Upper lobe of left lung (tissue), 6 donors: ENCODE data around the gene C20orf204. TPM values are rescaled to one million over a fixed set of nuclear protein-coding genes. Genes with fewer than 3 reads are reported as not detected.

Experiments used
- ATAC-seq, 2 donors: fragments of 200-7000 bp; cut with Tn5 transposase; one replicate each; pipeline ENCODE4 v1.9.1; 2022; ENCODE audit warnings: mild to moderate bottlenecking in 2 of 2, moderate library complexity in 2 of 2; ENCODE audit not compliant: low FRiP score in 2 of 2
- DNase-seq, 2 donors: peaks; one replicate each; pipeline ENCODE4 v3.0.0-alpha.2; 2019 to 2020
- H3K27ac ChIP-seq, 4 donors: fragments of 200-600 bp; sonication (generic); one replicate each; pipeline ENCODE4 v1.5.1; 2016 to 2019
- H3K27me3 ChIP-seq, 4 donors: fragments of 200-600 bp; sonication (generic); one replicate each; pipeline ENCODE4 v1.5.1; 2017 to 2019
- H3K36me3 ChIP-seq, 4 donors: fragments of 200-600 bp; sonication (generic); one replicate each; pipeline ENCODE4 v1.5.1; 2016 to 2019
- H3K4me1 ChIP-seq, 4 donors: fragments of 200-600 bp; sonication (generic); one replicate each; pipeline ENCODE4 v1.5.1; 2018 to 2019
- H3K4me3 ChIP-seq, 4 donors: fragments of 200-600 bp; sonication (generic); one replicate each; pipeline ENCODE4 v1.5.1; 2017 to 2019; ENCODE audit warnings: mild to moderate bottlenecking in 2 of 4, moderate library complexity in 1 of 4
- H3K9me3 ChIP-seq, 4 donors: fragments of 200-600 bp; sonication (generic); one replicate each; pipeline ENCODE4 v1.5.1; 2018 to 2019
- CTCF ChIP-seq, 6 experiments: fragments of 450-650 bp in 4 of 6; fragments of 200-600 bp in 2 of 6; sonication (generic) in 2 of 6; IDR thresholded peaks; one replicate each; pipeline ENCODE4 v1.5.1; 2016 to 2019; ENCODE audit warnings: antibody characterized with exemption in 6 of 6
- EP300 ChIP-seq, 4 donors: sonication (generic); formaldehyde crosslinking; IDR thresholded peaks; one replicate each; pipeline ENCODE4 v1.5.1; 2017; ENCODE audit warnings: antibody characterized with exemption in 4 of 4, control low read depth in 2 of 4
- POLR2A ChIP-seq, 4 donors: fragments of 450-650 bp; IDR thresholded peaks; one replicate each; pipeline ENCODE4 v1.5.1; 2016 to 2017; ENCODE audit warnings: antibody characterized with exemption in 4 of 4, mild to moderate bottlenecking in 2 of 4
- POLR2AphosphoS5 ChIP-seq, 2 donors: sonication (generic); formaldehyde crosslinking; IDR thresholded peaks; one replicate each; pipeline ENCODE4 v1.5.1; 2017; ENCODE audit warnings: antibody characterized with exemption in 2 of 2
- WGBS, 2 donors: methylation state at CpG; one replicate each; pipeline ENCODE4 v1.1.5; 2017 to 2018; 5-methylcytosine and 5-hydroxymethylcytosine counted together
- total RNA-seq, 6 donors: library from RNA; depleted of rRNA in 4 of 6; stranded (reverse); fragments of >200 nt in 4 of 6; gene quantifications; one replicate each; pipeline versions ENCODE4 v1.1.0 to v1.2.1, GENCODE V29; 2016 to 2021
- donor health status: DM: no; HTN: no; CAD: no; lungs with moderate emphysema.
- donor health status: DM: no; HTN: yes; CAD: no; lungs with severe emphysema.

Gene C20orf204
- total RNA-seq, 6 donors from 2014 or later: 0.44 to 2.3 (median 1.7) TPM

- H3K9me3 ChIP-seq: no peaks in the 10 kb centered on the region
- peak overlapping the region; percentile 85 to 93 (median 90) for H3K27ac ChIP-seq
These were observed 20.1 kb downstream of the C20orf204 start for GRCh38 chr20:64055893-64056638.

GRCh38 chr20:64056639-64056888, 20.6 kb downstream of the C20orf204 start:
- TF ChIP-seq POLR2AphosphoS5 (IDR thresholded peaks at IDR 0.05): no peak
- TF ChIP-seq CTCF (IDR thresholded peaks at IDR 0.05): no peak
- no peak for TF ChIP-seq EP300 (IDR thresholded peaks at IDR 0.05)
- TF ChIP-seq POLR2A (IDR thresholded peaks at IDR 0.05): no peak
- DNase-seq (no peak), ATAC-seq (no peak)
- peak overlapping the region in 2 of 4 donors; percentile 11 to 34 for H3K4me3 ChIP-seq
- peak overlapping the region; percentile 85 to 93 (median 90) for H3K27ac ChIP-seq
- peaks cover 0 to 2% (median 0%) of the 10 kb centered on the region in 4 donors for H3K27me3 ChIP-seq
- H3K9me3 ChIP-seq: no peaks in the 10 kb centered on the region
- H3K36me3 ChIP-seq: no peaks in the 10 kb centered on the region
- peaks cover 35 to 65% (median 50%) of the 10 kb centered on the region in 4 donors for H3K4me1 ChIP-seq
- 48 to 52% methylated on average over 5 to 7 of the region's 7 CpGs for WGBS, 2 donors

More at GRCh38 chr20:64055893-64056638, 20.1 kb downstream of the C20orf204 start:
- Histone ChIP-seq H3K27me3 (peaks cover 0 to 6% (median 0%) of the 10 kb centered on the region in 4 donors), H3K4me3 (peak overlapping the region in 1 of 4 donors; percentile 11), H3K4me1 (peaks cover 35 to 65% (median 51%) of the 10 kb centered on the region in 4 donors), H3K36me3 (no peaks in the 10 kb centered on the region)
- DNase-seq: peak in 1 of 2 donors; percentile 47
- WGBS, 2 donors: 20 to 46% methylated on average over 1 to 18 of the region's 22 CpGs
- peak in 1 of 2 donors; percentile 3 for ATAC-seq
- TF ChIP-seq POLR2AphosphoS5 (IDR thresholded peaks at IDR 0.05): peak; percentile 68 to 69
- TF ChIP-seq EP300 (IDR thresholded peaks at IDR 0.05): peak in 1 of 4 donors; percentile 68
- TF ChIP-seq CTCF (IDR thresholded peaks at IDR 0.05): peak in 4 of 6 experiments; percentile 8 to 40 (median 28)
- TF ChIP-seq POLR2A (IDR thresholded peaks at IDR 0.05): no peak

DNA sequence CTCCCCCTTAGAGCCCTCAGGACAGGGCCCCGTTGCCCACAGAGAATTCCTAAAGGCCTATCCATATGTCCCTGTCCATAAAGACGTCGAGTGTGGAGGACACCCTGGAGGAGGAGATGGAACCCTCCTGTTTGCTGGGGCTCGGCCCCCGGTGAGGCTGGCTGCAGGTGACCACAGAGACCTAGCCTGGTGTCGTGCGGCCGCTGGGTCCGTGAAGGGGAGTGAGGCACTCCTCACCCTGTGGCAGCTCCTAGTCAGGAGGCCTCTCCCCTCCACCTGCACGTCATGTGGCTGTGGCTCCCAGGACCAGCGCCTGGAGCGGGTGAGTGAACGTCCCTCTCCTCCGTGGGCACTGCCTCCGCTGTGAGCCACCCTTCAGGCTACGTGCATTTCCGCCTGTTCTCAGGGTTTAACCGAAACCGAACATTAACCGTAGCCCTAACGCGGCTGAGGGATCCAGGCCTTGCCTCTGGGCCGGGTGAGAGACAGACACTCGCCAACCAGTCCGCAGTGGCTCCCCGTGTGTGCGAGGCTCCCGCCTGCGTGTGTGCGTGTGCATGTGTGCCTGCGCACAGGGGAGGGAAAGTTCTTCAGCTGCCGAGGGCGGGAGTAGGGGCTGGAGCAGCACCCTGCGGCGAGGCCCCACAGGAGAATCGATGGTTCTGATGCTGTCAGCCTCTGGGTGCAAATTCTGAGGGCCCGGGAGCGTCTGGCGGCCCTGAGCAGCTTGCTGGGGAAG, 21.1 kb downstream of the C20orf204 start:
- Histone ChIP-seq H3K9me3 (no peaks in the 10 kb centered on the region), H3K4me3 (peak overlapping the region in 3 of 4 donors; percentile 6 to 34 (median 23)), H3K27ac (peak overlapping the region; percentile 85 to 93 (median 90)), H3K27me3 (no peaks in the 10 kb centered on the region), H3K4me1 (peaks cover 36 to 61% (median 49%) of the 10 kb centered on the region in 4 donors), H3K36me3 (no peaks in the 10 kb centered on the region)
- 55 to 61% methylated on average over 21 to 35 of the region's 39 CpGs for WGBS, 2 donors
- DNase-seq: no peak
- TF ChIP-seq CTCF (IDR thresholded peaks at IDR 0.05): no peak
- no peak for TF ChIP-seq EP300 (IDR thresholded peaks at IDR 0.05)
- no peak for TF ChIP-seq POLR2AphosphoS5 (IDR thresholded peaks at IDR 0.05)
- TF ChIP-seq POLR2A (IDR thresholded peaks at IDR 0.05): no peak
- no peak for ATAC-seq

GRCh38 chr20:64057628-64058498, 21.9 kb downstream of the C20orf204 start:
- Histone ChIP-seq H3K9me3 (no peaks in the 10 kb centered on the region), H3K36me3 (no peaks in the 10 kb centered on the region), H3K4me3 (peak overlapping the region in 3 of 4 donors; percentile 6 to 34 (median 23)), H3K27ac (peak overlapping the region; percentile 85 to 93 (median 90)), H3K27me3 (no peaks in the 10 kb centered on the region), H3K4me1 (peaks cover 39 to 59% (median 51%) of the 10 kb centered on the region in 4 donors)
- no peak for TF ChIP-seq EP300 (IDR thresholded peaks at IDR 0.05)
- no peak for TF ChIP-seq POLR2A (IDR thresholded peaks at IDR 0.05)
- TF ChIP-seq CTCF (IDR thresholded peaks at IDR 0.05): peak; percentile 82 to 90 (median 86)
- TF ChIP-seq POLR2AphosphoS5 (IDR thresholded peaks at IDR 0.05): no peak
- 42 to 47% methylated on average over 15 to 28 of the region's 33 CpGs for WGBS, 2 donors
- DNase-seq (peak; percentile 74 to 81), ATAC-seq (peak; percentile 63 to 77)
